Measurements from ENCODE around the gene IL20RA.
"Not testable (repeated sequence)": the region's sequence is repeated elsewhere in the genome, so short reads cannot be mapped to it uniquely, and the experiment has no call there.

IL20RA gene

GRCh38 chr6:136971609-136972008 is 73.2 kb downstream of the IL20RA start:
- DNase-seq (ENCODE audit: low spot score) = no peak

- no peak for DNase-seq (ENCODE audit: low spot score)
Measured at GRCh38 chr6:136969930-136970329, 74.8 kb downstream of the IL20RA start.

GRCh38 chr6:136969433-136969832 is 75.3 kb downstream of the IL20RA start:
- DNase-seq (ENCODE audit: low spot score) = peak; percentile 8

GRCh38 chr6:136968837-136969236 is 75.9 kb downstream of the IL20RA start:
- DNase-seq (ENCODE audit: low spot score) = no peak

- DNase-seq (ENCODE audit: low spot score) = peak; percentile 70
Measured at GRCh38 chr6:136967876-136968752, 76.7 kb downstream of the IL20RA start.

GRCh38 chr6:136964398-136964797 is 80.4 kb downstream of the IL20RA start:
- no peak for DNase-seq (ENCODE audit: low spot score)

- no peak for DNase-seq (ENCODE audit: low spot score)
Measured at GRCh38 chr6:136963259-136963658, 81.5 kb downstream of the IL20RA start.

GRCh38 chr6:136962661-136963060 is 82.1 kb downstream of the IL20RA start:
- DNase-seq (ENCODE audit: low spot score) = no peak

- DNase-seq (ENCODE audit: low spot score) = no peak
Measured at GRCh38 chr6:136961848-136962247, 82.9 kb downstream of the IL20RA start.

GRCh38 chr6:136960781-136961180 is 84.0 kb downstream of the IL20RA start:
- no peak for DNase-seq (ENCODE audit: low spot score)

GRCh38 chr6:136959935-136960334 is 84.8 kb downstream of the IL20RA start:
- not testable (repeated sequence) for DNase-seq (ENCODE audit: low spot score)

GRCh38 chr6:136959471-136959891 is 85.3 kb downstream of the IL20RA start:
- no peak for DNase-seq (ENCODE audit: low spot score)

GRCh38 chr6:136958168-136958567 is 86.6 kb downstream of the IL20RA start:
- DNase-seq (ENCODE audit: low spot score) = no peak

- no peak for DNase-seq (ENCODE audit: low spot score)
Measured at GRCh38 chr6:136956590-136957544, 87.9 kb downstream of the IL20RA start.

- DNase-seq (ENCODE audit: low spot score) = no peak
Measured at GRCh38 chr6:136955123-136955522, 89.6 kb downstream of the IL20RA start.

- no peak for DNase-seq (ENCODE audit: low spot score)
Measured at GRCh38 chr6:136952714-136953260, 92.0 kb downstream of the IL20RA start.

- no peak for DNase-seq (ENCODE audit: low spot score)
Measured at GRCh38 chr6:136950436-136951126, 94.2 kb downstream of the IL20RA start.
